HG03571 (cell line): ENCODE measurements around the gene CES4A.
"Not testable (repeated sequence)": the region's sequence is repeated elsewhere in the genome, so short reads cannot be mapped to it uniquely, and the experiment has no call there.

Experiments used
- ATAC-seq: cut with Tn5 transposase; IDR thresholded peaks from one replicate; pipeline ENCODE4 v1.9.1; 2021; ENCODE audit not compliant: unreplicated experiment

CES4A gene

GRCh38 chr16:67041520-67041919 is 53.1 kb downstream of the CES4A start:
- not testable (repeated sequence) for ATAC-seq

- no peak for ATAC-seq
These were observed 55.0 kb downstream of the CES4A start for GRCh38 chr16:67043420-67043819.

GRCh38 chr16:67050796-67051195 is 62.4 kb downstream of the CES4A start:
- no peak for ATAC-seq

GRCh38 chr16:67052399-67052798 is 64.0 kb downstream of the CES4A start:
- no peak for ATAC-seq

GRCh38 chr16:67053767-67054334 is 65.5 kb downstream of the CES4A start:
- ATAC-seq = no peak

- ATAC-seq = no peak
These were observed 66.5 kb downstream of the CES4A start for GRCh38 chr16:67054901-67055300.

GRCh38 chr16:67055712-67056487 is 67.5 kb downstream of the CES4A start:
- ATAC-seq = no peak
